GM12872 (cell line): ENCODE measurements around the gene TMSB4X.

Experiments used
- CTCF ChIP-seq: IDR thresholded peaks from 3 replicates; pipeline ENCODE4 v1.5.1; 2011; ENCODE audit warnings: low read depth, mild to moderate bottlenecking, low read length, moderate library complexity; ENCODE audit not compliant: insufficient read depth

TMSB4X gene

GRCh38 chrX:13000301-13000811, 25.4 kb downstream of the TMSB4X start:
- no peak for TF ChIP-seq CTCF

- TF ChIP-seq CTCF, result no peak
These were observed 26.2 kb downstream of the TMSB4X start for GRCh38 chrX:13001097-13001496.

- no peak for TF ChIP-seq CTCF
These were observed 27.2 kb downstream of the TMSB4X start for GRCh38 chrX:13001961-13002671.

- no peak for TF ChIP-seq CTCF
These were observed 31.0 kb downstream of the TMSB4X start for GRCh38 chrX:13005661-13006473.

GRCh38 chrX:13007519-13008188, 32.7 kb downstream of the TMSB4X start:
- no peak for TF ChIP-seq CTCF

GRCh38 chrX:13008189-13008533, 33.3 kb downstream of the TMSB4X start:
- TF ChIP-seq CTCF, result no peak

GRCh38 chrX:13008851-13009250, 33.9 kb downstream of the TMSB4X start:
- TF ChIP-seq CTCF, result no peak
